ENCODE data around the gene ZBTB48.

ZBTB48 gene

DNA sequence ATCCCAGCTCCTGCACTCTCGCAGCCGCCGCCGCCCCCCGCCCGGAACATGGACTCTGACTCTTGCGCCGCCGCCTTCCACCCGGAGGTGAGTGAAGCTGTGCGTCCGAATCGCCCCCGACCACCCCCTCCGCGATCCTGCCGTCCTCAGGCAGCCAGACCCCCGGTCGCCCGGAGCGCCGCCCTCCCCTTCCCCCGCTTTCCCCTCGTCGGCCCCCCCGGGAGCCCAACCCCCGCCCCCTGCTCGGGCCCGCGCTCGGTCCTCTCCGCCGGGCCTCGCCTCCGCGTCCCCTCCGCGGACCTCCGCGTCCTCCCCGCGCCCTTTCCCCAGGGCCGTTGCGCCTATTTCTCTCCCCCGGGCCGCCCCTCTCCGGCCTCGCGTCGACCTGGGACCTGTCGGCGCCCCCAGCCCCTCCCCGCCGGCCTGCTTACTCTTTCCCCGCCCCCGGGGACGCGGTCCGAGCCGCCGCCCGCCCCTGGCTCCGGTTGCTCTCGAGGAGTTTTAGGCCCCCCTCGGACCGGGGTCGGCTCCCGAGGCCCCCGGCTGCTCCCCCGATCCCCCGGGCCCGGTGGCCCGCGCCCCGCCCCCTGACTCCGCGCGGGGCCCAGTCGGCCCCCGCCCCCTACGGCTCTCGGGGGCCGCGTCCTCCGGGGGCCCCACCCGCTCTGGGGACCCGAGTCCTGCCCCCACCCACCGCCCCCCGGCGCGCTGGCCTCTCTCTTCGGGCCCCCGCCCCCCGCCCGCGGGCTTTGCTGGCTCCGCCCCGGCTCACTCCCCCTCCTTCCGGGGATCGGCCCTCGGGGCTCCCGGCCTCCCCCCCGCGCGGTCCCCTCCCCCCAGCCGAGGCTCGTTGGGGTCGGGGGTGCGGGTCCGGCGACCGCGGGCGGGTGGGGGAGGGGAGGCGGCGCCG is 34.5 kb downstream of the ZBTB48 start:
- no peak for DNase-seq

DNA sequence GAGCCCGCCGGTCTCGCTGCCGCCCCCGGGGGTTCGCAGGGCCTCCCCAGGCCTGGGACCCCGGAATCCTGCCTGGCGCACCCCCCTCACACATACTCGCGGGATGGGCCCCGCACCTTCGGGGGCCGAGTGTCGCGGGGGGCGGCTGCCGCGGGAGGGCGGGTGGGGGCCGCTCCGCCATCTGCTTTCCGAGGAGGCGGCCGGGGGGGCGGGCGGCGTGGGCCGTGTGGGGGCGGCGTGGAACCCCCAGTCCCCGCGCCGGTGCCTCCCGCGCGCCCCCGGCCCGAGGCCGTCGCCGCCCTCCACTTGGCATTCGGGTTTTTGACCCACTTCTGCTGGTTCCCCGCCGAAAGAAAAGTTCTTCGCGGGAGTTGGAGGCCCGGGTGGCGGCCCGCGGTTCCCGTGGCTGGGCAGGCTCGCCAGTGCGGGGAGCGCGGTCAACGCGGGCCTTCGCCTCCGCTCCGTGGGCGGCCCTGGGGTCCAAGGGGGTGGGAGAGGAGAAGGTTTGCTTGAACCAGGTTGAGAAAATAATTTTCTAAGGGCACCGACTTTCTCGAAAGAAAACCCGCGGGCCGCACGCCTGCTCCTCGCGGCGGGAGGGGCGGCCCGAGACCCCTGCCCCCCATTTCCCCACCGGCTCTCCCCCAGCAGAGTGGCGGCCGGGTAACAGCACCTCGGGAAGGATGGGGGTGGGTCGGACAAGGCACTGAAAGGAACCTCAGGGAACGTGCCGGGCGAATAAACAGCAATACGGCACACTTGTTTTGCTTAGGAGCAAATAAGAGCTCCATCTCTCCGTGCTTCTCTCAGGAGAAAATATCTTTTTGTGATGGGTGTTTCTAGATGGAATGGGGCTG is 35.4 kb downstream of the ZBTB48 start:
- DNase-seq, result no peak

DNA sequence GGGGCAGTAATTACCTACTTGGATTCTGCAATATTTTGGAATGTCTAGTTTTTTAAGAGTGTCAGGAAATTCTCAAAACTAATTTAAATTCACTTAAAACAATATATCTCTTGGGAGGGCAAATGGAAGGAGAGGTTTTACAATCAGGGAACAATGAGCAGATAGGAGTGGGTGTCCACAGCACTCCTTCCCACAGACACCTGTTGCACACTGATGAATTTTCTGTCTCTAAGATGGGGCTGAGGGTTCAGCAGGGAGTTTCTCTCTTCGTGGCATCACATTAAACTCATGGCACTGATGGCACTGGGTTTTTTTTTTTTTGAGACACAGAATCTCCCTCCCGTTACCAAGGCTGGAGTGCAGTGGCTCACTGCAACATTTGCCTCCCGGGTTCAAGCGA is 39.3 kb downstream of the ZBTB48 start:
- no peak for DNase-seq

DNA sequence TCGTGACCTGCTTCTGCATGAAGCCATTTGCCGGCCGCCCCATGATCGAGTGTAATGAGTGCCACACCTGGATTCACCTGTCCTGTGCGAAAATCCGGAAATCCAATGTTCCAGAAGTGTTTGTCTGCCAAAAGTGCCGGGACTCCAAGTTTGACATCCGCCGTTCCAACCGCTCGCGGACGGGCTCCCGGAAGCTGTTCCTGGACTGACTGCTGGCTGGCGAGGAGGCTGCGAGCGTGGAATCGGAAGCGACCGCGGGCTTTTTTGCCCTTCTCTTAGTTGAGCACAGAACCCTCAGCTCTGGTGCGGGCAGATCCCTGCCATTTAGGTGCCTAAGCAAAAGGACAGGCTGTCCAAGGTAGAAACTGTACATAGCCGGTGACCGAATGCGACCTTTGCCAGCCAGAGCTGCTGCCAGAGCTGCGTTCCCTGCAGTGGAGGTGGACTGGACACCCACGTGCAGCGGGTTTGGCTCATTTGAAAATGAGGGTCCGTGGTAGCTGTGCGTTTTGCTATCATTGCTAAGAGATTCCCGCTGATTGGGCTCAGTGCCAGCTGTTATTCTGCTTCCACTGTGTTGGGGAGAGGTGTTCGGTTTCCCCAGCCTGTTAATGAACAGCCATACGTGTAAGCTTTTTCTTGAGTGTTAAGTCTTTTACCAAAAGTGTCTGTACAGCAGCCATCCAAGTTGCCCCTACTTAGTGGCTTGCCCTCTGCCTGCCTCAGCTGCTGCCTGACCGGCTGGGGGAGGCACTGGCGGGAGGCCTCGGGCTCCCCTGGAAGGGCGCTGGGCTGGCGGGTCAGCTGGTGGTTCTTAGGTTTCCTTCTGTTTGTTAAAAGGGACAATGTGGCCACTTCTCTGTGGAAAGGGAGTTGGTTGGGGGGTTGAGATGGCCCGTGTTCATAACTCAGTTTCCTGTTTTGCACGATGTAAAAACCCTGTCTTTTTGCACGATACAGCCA is 41.9 kb downstream of the ZBTB48 start:
- no peak for DNase-seq

DNA sequence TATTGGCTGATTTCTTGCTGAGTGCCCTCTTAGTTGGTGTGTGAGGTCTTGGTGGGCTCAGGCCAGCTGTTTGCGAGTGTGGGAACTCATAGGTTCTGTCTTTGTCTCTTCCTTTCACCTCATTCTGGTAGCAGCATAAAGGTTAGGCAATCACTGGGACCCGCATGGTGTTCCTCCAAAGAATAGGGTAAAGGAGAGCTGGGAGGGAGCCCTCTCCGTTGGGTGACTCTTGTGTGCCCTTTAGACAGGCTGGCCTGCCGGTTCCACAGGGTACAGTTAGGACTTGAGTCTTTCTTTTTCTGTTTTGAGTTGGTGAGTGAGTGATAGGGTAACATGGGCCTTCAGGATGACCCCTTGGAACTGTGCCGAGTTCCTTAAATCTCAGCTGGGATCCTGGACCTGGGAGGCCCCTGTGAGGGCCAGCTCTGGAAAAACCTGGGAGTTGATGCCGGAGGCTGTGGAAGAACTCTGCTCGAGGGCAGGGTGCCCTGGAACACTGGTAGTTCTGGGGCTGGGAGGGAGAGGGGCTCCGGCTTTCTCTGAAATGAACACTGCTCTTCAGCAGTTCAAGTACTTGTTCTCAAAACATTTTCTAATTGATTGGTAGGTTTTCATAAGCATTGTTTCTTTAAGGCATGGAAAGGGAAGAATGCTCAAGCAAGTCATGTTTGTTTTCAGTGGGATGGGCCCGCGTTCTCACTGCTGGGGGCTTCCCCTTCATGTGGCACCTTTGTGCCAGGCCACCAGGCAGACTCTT is 42.8 kb downstream of the ZBTB48 start:
- no peak for DNase-seq

DNA sequence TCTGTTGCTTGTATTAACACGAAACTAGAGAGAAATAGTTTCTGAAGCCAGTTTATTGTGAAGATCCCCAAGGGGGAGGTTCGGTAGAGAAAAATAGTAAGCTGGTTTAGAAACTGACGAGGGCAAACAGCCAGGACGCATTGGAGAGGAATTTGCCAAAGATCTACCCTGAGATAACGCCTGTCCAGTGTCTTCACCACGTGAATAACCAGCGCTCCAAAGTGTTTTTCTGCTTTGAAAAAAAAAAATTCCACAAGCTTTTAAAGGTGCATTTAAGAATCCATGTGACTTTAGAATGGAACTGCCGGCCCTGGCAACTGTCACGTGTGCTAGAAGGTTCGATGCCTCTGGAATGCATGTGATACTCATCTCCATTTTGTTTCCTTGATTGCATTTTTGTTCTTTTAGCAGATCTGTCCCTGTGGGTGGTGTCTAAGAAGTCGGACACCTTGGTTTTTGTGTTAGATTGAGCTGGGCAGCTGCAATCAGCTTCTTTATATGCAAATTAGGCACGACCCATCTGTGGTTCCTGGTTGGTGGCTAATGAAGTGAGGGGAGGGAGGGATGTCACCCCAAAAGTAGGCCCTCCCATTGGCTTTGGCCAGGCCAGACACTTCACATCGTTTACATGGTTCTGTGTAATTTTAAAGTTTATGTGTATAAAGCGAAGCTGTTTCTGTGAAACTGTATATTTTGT is 43.6 kb downstream of the ZBTB48 start:
- no peak for DNase-seq

DNA sequence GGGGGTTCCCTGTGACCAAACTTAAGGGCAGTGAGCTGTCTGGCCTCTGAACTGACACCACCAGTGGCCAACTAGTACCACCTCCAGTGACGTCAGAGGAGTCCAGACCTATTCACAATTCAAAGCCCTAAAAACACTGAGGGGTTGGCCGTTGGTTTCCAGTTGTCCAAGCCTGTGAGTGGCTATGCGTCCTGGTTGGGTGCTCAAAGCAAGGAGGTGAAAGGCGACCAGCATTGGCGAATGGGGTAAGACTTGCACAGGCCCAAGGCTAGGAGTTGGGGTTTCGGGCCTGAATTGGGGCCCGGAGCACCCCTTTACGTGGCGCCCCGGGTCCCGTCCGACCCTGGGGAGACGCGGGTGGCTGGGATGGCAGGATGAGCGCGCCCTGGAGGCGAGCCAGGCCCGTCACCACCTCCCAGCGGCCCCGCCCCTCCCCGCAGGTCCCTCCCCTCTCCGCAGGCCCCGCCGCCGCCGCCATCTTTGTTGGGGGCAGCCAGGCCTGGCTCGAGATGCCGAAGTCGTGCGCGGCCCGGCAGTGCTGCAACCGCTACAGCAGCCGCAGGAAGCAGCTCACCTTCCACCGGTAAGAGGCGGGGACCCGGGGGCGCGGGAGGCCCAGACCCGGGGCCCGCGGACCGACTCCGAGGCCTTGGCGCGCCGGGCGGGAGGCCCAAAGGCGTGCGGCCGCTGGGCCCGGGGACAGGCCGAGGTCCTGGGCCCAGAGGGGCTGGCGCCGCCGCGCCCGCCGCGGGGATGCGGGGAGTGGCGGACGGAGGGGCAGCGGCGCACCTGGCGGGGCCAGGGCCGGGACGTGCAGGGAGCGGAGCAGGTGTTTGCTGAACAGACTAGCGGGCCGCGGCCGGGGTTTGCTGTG is 45.2 kb downstream of the ZBTB48 start, which contains the start of gene THAP3:
THAP3 (plus strand) TSS at position 159 of the 874 bp plus-strand sequence; CDS start at position 510, 351 bp downstream.
- DNase-seq, result peak; percentile 67 to 72

DNA sequence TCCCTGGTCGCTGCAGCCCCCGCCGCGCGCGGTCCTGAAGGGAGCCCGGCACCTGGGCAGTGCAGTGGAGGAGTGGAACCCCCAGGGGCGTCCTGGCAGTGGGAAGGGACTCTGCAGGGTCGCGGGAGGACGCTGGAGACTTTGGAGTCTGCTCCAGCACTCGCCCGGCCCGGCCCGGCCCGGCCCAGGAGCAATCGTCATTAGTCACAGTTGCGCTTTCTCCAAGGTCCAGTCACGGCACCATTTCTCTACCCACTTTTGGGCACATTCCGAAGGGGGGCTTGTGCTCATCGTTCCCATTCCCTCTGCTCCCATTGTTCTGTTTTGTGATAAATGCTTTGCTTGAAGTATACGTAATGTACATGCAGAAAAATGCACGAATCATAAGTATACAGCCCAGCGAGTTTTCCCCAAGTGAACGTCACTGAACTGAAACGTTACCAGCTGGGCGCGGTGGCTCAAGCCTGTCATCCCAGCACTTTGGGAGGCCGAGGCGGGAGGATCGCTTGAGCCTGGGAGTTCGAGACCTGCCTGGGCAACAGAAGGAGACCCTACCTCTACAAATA is 45.9 kb downstream of the ZBTB48 start:
- no peak for DNase-seq

DNA sequence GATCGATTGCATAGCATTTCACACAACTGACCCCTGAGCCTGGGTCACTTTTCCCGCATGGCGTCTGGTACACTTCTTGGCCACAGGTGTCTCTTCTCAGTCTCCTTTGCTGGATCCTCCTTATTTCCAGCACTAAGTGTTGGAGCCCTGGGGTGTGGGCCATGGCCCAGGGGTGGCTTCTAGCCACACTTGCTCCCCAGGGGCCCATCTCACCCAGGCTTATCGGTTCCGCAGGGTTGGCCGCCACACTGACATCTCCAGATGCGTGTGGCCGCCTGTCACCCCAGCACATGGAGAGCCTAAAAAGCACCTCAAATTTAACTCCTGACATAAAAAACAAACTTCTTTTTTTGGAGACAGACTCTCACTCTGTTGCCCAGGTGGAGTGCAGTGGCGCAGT is 47.2 kb downstream of the ZBTB48 start:
- DNase-seq, result no peak

DNA sequence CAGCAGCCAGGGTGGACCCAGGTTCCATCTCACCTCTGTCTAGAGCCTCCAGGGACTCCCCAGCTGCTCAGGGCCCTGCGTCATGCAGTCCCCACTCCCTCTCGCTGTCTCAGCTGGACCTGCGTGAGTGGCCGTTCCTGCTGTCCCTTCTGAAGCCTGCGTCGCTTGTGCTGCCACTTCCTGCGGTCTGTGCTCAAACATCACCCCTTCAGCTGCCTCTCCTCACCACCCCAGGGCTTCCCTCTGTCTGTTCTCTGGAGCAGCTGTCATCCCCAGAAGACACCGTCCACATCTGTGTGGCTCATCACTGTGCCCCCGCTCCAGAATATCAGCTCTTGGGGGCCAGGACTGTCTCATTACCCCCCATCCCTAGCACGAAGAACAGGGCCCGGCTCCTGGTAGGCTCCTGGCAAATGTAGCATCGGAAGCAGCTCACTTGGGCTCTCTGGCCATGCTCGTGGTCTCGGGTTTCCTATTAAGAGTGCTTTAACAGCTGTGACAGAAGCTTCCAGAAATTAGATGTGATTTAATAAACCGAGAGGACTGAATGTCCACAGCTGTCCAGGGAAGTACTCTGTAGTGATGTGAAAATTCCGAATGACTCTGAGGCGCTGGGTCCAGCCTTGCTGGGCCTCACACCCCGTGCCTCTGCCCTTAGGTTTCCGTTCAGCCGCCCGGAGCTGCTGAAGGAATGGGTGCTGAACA is 48.2 kb downstream of the ZBTB48 start:
- DNase-seq, result no peak

DNA sequence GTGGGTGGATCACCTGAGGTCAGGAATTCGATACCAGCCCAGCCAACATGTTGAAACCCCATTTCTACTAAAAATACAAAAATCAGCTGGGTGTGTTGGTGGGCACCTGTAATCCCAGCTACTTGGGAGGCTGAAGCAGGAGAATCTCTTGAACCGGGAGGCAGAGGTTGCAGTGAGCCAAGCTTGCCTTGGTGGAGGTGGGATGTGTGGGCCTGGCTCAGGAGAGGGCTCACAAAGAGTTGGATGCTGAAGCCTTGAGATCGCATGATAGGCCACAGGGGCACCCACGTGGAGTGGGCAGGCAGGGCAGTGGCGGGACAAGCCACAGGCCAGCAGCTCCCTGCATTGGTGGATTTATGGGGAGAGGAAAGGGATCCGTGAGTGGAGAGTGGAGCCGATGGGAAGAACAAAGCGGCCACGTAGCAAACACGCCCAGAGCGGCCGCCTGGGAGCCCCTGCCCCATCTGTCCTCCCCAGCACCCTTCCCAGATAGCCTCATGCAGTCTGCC is 49.2 kb downstream of the ZBTB48 start:
- no peak for DNase-seq

DNA sequence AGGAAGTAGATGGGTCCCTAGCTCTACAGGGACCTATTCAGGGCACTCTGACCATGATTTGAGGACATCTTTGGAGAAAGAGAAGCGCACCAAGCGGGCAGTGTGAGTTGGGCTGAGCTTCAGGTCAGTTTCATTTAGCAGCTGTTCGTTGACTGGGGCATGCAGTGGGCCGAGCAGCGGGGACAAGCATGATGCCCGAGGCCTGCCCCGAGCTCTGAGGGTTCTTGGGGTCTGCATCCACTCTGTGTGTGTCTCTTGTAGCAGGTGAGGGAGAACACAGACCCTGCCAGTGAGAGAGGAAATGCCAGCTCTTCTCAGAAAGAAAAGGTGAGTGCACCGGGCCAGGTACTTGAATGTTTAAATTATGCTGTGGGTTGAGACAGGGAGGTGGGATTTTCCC is 50.2 kb downstream of the ZBTB48 start:
- no peak for DNase-seq

DNA sequence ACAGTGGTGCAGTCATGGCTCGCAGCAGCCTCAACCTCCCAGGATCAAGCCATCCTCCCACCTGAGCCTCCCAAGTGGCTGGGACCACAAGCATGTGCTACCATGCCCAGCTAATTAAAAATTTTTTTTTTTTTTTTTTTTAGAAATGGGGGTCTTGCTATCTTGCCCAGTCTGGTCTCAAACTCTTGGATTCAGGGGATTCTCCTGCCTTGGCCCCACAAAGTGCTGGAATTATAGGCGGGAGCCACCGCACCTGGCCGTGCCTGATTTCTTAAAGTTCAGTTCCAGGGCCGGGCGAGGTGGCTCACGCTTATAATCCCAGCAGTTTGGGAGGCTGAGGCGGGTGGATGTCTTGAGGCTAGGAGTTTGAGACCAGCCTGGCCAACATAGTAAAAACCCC is 51.3 kb downstream of the ZBTB48 start:
- DNase-seq, result no peak

DNA sequence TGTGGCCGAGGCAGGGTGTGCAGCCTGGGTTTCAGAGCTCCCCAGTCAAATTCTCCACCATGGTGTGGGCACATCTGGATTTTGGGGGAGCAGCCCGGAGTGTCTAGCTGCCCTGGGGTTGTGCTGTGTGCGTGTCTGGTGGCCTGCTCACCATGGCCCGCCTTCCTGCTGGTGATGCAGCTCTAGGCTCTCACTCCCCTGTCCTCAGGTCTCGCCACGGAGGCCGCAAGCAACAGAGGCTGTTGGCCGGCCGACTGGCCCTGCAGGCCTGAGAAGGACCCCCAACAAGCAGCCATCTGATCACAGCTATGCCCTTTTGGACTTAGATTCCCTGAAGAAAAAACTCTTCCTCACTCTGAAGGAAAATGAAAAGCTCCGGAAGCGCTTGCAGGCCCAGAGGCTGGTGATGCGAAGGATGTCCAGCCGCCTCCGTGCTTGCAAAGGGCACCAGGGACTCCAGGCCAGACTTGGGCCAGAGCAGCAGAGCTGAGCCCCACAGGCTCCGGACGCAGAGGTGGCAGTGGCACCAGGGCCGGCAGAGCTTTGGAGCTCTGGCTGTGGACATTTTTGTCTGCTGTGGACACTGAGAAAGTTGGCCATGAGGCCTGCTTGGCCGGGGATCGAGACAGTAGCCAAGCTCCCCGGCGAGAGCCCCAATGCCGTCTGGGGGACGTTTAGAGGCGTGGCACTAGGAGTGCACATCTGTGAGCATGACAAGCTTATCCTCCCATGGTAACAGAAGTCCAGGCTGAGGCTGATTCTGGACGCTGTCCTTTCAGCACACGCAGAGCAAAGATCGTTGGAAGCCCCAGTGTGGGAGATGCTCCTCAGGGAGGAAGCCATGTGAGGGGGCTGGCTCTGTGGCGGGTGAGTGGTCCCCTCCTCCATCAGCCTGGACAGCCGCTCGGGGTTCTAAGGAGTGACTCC is 53.1 kb downstream of the ZBTB48 start:
- DNase-seq, result no peak

DNA sequence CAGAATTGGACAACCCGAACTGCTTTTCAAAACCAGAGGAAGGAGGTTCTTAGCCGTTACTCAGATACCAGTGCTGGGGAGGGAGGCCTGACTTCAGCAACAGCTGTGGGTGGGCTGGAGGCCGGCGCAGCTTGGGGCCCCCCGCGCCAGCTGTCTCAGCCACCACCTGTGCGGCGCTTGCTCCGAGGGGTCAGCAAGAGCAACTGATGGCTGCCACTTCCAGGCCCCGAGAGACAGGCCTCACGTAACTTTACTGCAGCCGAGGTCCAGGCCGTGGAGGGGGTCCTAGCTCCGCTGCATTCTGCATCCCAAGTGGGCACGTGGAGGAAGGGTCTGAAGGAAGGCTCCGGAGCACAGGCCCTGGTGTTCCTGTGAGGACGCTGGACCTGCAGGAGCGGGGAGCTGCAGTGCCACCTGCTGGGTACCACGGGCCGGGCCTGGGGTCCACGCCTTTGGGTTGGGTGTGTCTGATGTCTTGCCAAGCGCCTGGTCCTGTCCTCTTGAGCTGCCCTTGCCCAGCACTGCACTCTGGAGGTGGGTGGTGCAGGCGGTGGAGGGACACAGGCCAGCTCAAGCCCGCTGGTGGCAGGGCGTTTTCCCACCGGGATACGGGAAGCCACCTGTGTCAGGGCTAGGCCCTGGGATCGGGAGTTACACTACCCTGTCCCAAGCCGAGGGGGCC is 54.7 kb downstream of the ZBTB48 start:
- no peak for DNase-seq

DNA sequence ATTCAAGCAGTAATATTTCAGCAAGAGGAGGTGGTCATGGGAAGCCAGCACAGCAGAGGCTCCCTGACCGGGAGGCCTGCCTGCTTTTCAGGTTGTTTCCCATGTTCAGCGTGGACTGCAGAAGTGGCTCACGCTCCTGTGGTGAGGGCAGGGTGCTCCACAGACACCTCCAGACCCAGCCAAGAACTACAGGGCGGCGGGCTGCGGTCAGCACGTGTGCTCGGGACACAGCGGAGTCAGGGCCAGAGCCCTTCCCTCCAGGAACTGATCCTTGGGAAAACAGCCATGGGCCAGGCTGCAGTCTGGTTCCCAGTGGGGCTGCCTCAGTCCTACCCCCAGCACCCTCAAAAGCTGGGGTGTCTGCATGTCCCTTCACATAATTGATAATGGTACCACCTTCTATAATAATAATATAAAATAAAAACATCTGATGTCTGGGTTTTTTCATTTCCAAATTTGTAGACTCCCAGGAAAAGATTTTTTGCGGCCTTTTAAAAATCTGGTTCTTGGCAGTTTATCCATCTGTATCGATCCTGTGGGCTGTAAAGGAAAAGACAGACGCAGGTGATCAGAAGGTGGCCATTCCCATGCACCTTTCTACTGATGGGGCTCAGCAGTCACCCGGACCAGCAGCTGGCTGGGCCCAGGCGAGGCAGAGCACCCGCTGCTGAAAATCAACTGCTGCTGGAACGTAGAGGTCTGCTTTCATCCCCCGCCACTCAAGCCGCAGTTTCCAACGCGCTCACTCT is 55.5 kb downstream of the ZBTB48 start:
- no peak for DNase-seq

All from NCI-H187 (cell line).